Neutrophil (primary cell): ENCODE data around the gene TMEM63A.
"Not testable (repeated sequence)": the region's sequence is repeated elsewhere in the genome, so short reads cannot be mapped to it uniquely, and the experiment has no call there.

ENCODE experiments used
- H3K27ac ChIP-seq: fragments of 200-600 bp; sonication (generic); 2 replicates; pipeline ENCODE4 v1.5.1; 2016; ENCODE audit warnings: mild to moderate bottlenecking, moderate library complexity
- H3K27me3 ChIP-seq: fragments of 200-600 bp; sonication (generic); 2 replicates; pipeline ENCODE4 v1.6.0; 2016; ENCODE audit warnings: mild to moderate bottlenecking
- H3K36me3 ChIP-seq: fragments of 200-600 bp; sonication (generic); 2 replicates; pipeline ENCODE4 v1.5.1; 2017
- H3K4me1 ChIP-seq, 2 experiments: fragments of 200-600 bp in 1 of 2; sonication (generic) in 1 of 2; 1 replicate in 1 of 2; 2 replicates in 1 of 2; pipeline versions ENCODE4 v1.5.1 to v1.6.1; 2013 to 2016; ENCODE audit warnings: low read depth in 1 of 2, low read length in 1 of 2, mild to moderate bottlenecking in 1 of 2, moderate library complexity in 1 of 2; ENCODE audit not compliant: control insufficient read depth in 1 of 2, insufficient read depth in 1 of 2
- H3K4me3 ChIP-seq, 2 experiments: fragments of 200-600 bp in 1 of 2; sonication (generic) in 1 of 2; 1 replicate in 1 of 2; 2 replicates in 1 of 2; pipeline ENCODE4 v1.5.1; 2013 to 2016; ENCODE audit warnings: low read depth in 1 of 2, low read length in 1 of 2, mild to moderate bottlenecking in 1 of 2, moderate library complexity in 1 of 2
- H3K9me3 ChIP-seq: fragments of 200-600 bp; sonication (generic); 2 replicates; pipeline ENCODE4 v1.5.1; 2016
- CTCF ChIP-seq: fragments of 200-600 bp; sonication (generic); IDR thresholded peaks from 2 replicates; pipeline ENCODE4 v1.5.1; 2016; ENCODE audit warnings: antibody characterized with exemption

The TMEM63A gene

GRCh38 chr1:225806249-225806648 is 75.9 kb downstream of the TMEM63A start:
- no peak overlapping the region for H3K27ac ChIP-seq
- H3K9me3 ChIP-seq, result no peaks in the 10 kb centered on the region
- H3K27me3 ChIP-seq, result no peaks in the 10 kb centered on the region
- no peaks in the 10 kb centered on the region for H3K36me3 ChIP-seq
- no peak for TF ChIP-seq CTCF
- H3K4me1 ChIP-seq, result peaks cover 11 to 16% of the 10 kb centered on the region in 2 experiments
- H3K4me3 ChIP-seq, result no peak overlapping the region

GRCh38 chr1:225801146-225801545 is 81.0 kb downstream of the TMEM63A start:
- H3K4me3 ChIP-seq, H3K36me3 ChIP-seq, H3K9me3 ChIP-seq, H3K27ac ChIP-seq, H3K27me3 ChIP-seq, H3K4me1 ChIP-seq: not testable (repeated sequence)

- peaks cover 14% of the 10 kb centered on the region for H3K36me3 ChIP-seq
- H3K4me3 ChIP-seq, H3K9me3 ChIP-seq, H3K27me3 ChIP-seq, H3K4me1 ChIP-seq, H3K27ac ChIP-seq: not testable (repeated sequence)
Measured at GRCh38 chr1:225796097-225796496, 86.1 kb downstream of the TMEM63A start.
